GM18505 (cell line): ENCODE measurements around the gene MARVELD2.
"Not testable (repeated sequence)": the region's sequence is repeated elsewhere in the genome, so short reads cannot be mapped to it uniquely, and the experiment has no call there.

Experiments used
- ATAC-seq: cut with Tn5 transposase; IDR thresholded peaks from one replicate; pipeline ENCODE4 v1.9.1; 2021; ENCODE audit not compliant: unreplicated experiment
- POLR2A ChIP-seq: IDR thresholded peaks from 4 replicates; pipeline ENCODE4 v1.6.1; 2011; ENCODE audit warnings: borderline replicate concordance; ENCODE audit not compliant: insufficient read depth, insufficient read length; ENCODE audit errors: extremely low read depth

Gene MARVELD2

GRCh38 chr5:69462170-69462569 lies 47.3 kb downstream of the MARVELD2 start:
- ATAC-seq, result no peak
- no peak for TF ChIP-seq POLR2A

GRCh38 chr5:69466375-69466774 lies 51.5 kb downstream of the MARVELD2 start:
- ATAC-seq, result not testable (repeated sequence)

- TF ChIP-seq POLR2A, result no peak
- peak; percentile 89 for ATAC-seq
Measured at GRCh38 chr5:69467442-69468225, 52.7 kb downstream of the MARVELD2 start.

- no peak for TF ChIP-seq POLR2A
- ATAC-seq, result no peak
Measured at GRCh38 chr5:69468631-69469030, 53.7 kb downstream of the MARVELD2 start.

GRCh38 chr5:69471516-69471915 lies 56.6 kb downstream of the MARVELD2 start:
- not testable (repeated sequence) for ATAC-seq

GRCh38 chr5:69472535-69473143 lies 57.7 kb downstream of the MARVELD2 start:
- not testable (repeated sequence) for ATAC-seq

- no peak for ATAC-seq
- no peak for TF ChIP-seq POLR2A
Measured at GRCh38 chr5:69477170-69477569, 62.3 kb downstream of the MARVELD2 start.

GRCh38 chr5:69478296-69478695 lies 63.4 kb downstream of the MARVELD2 start:
- ATAC-seq, result not testable (repeated sequence)

- ATAC-seq, result no peak
- no peak for TF ChIP-seq POLR2A
Measured at GRCh38 chr5:69484891-69485290, 70.0 kb downstream of the MARVELD2 start.

GRCh38 chr5:69485471-69485870 lies 70.6 kb downstream of the MARVELD2 start:
- TF ChIP-seq POLR2A, result no peak
- no peak for ATAC-seq

- no peak for TF ChIP-seq POLR2A
- ATAC-seq, result no peak
Measured at GRCh38 chr5:69489246-69489645, 74.3 kb downstream of the MARVELD2 start.

GRCh38 chr5:69491027-69491426 lies 76.1 kb downstream of the MARVELD2 start:
- ATAC-seq, result no peak
- TF ChIP-seq POLR2A, result no peak

GRCh38 chr5:69491838-69492390 lies 77.0 kb downstream of the MARVELD2 start:
- TF ChIP-seq POLR2A, result no peak
- ATAC-seq, result no peak

GRCh38 chr5:69492391-69492922 lies 77.5 kb downstream of the MARVELD2 start, which contains the start of gene OCLN:
Gene OCLN (plus strand): TSS chr5:69492790. CDS start chr5:69504245, 11,455 bp downstream.
- peak; percentile 65 for TF ChIP-seq POLR2A
- peak; percentile 67 for ATAC-seq

GRCh38 chr5:69492923-69493395 lies 78.0 kb downstream of the MARVELD2 start:
- peak; percentile 51 for ATAC-seq
- peak; percentile 33 for TF ChIP-seq POLR2A
